K562 (cell line): ENCODE measurements around the gene FKRP. TPM values are rescaled to one million over a fixed set of nuclear protein-coding genes. Genes with fewer than 3 reads are reported as not detected.
A peak's percentile ranks its signal among the peaks of the same experiment; 100 is the strongest.

Source experiments
- CREM ChIP-seq: IDR thresholded peaks from 2 replicates; pipeline ENCODE4 v1.6.1; 2014; ENCODE audit warnings: antibody characterized with exemption, low read depth
- DMBX1 ChIP-seq: fragments of 250-450 bp; sonication (Bioruptor Pico); IDR thresholded peaks from 2 replicates; pipeline ENCODE4 v1.8.0; 2022; ENCODE audit warnings: inconsistent platforms, mild to moderate bottlenecking, moderate library complexity, borderline replicate concordance
- FIP1L1 ChIP-seq: fragments of 200-400 bp; formaldehyde crosslinking; IDR thresholded peaks from 2 replicates; pipeline ENCODE4 v1.6.1; 2018; ENCODE audit warnings: mild to moderate bottlenecking, low read depth, low read length; ENCODE audit not compliant: poor library complexity, severe bottlenecking
- GTF3C2 ChIP-seq: IDR thresholded peaks from 3 replicates; pipeline ENCODE4 v1.6.1; 2011; ENCODE audit warnings: borderline replicate concordance, mild to moderate bottlenecking, moderate library complexity; ENCODE audit not compliant: insufficient read length; ENCODE audit errors: extremely low read depth
- HMGXB4 ChIP-seq: sonication (generic); formaldehyde crosslinking; IDR thresholded peaks from 2 replicates; pipeline ENCODE4 v1.8.1; 2023; ENCODE audit warnings: mild to moderate bottlenecking, missing genetic modification reagents
- JUN ChIP-seq, 2 experiments: sonication (generic) in 1 of 2; formaldehyde crosslinking in 1 of 2; IDR thresholded peaks; 2 replicates each; pipeline versions ENCODE4 v1.6.1 to v1.8.0; 2012 to 2022; ENCODE audit warnings: borderline replicate concordance in 2 of 2, mild to moderate bottlenecking in 2 of 2, improper control_type of control experiment in 1 of 2, low read depth in 1 of 2, low read length in 1 of 2, missing genetic modification reagents in 1 of 2
- MTA2 ChIP-seq: fragments of 450-650 bp; IDR thresholded peaks from 2 replicates; pipeline ENCODE4 v1.6.1; 2016; ENCODE audit warnings: low read depth
- PATZ1 ChIP-seq: fragments of 250-450 bp; sonication (Bioruptor Pico); IDR thresholded peaks from 2 replicates; pipeline ENCODE4 v1.5.0; 2020; ENCODE audit warnings: mild to moderate bottlenecking, borderline replicate concordance
- SMARCC2 ChIP-seq: fragments of 450-650 bp; IDR thresholded peaks from 2 replicates; pipeline ENCODE4 v1.6.1; 2017; ENCODE audit warnings: antibody characterized with exemption, moderate library complexity, mild to moderate bottlenecking, low read depth
- SOX6 ChIP-seq: fragments of 450-650 bp; IDR thresholded peaks from 2 replicates; pipeline ENCODE4 v1.6.1; 2014; ENCODE audit warnings: mild to moderate bottlenecking
- TEAD4 ChIP-seq, 2 experiments: sonication (generic) in 1 of 2; formaldehyde crosslinking in 1 of 2; IDR thresholded peaks; 2 replicates each; pipeline versions ENCODE4 v1.6.1 to v1.8.0; 2012 to 2022; ENCODE audit warnings: borderline replicate concordance in 1 of 2, inconsistent platforms in 1 of 2, low read length in 1 of 2, mild to moderate bottlenecking in 1 of 2, missing genetic modification reagents in 1 of 2
- THRAP3 ChIP-seq: fragments of 450-650 bp; IDR thresholded peaks from 2 replicates; pipeline ENCODE4 v1.6.1; 2016; ENCODE audit warnings: mild to moderate bottlenecking, inconsistent platforms, borderline replicate concordance
- ZNF165 ChIP-seq: fragments of 250-450 bp; sonication (Bioruptor Pico); IDR thresholded peaks from 2 replicates; pipeline ENCODE4 v1.4.0; 2020; ENCODE audit warnings: borderline replicate concordance
- ZNF639 ChIP-seq, 2 experiments: fragments of 200-800 bp in 1 of 2; sonication (Bioruptor generic) in 1 of 2; sonication (generic) in 1 of 2; formaldehyde crosslinking in 1 of 2; IDR thresholded peaks in 1 of 2; conservative IDR thresholded peaks in 1 of 2; 2 replicates each; pipeline versions ENCODE4 v1.5.0 to v1.6.1; 2016 to 2020; ENCODE audit warnings: missing compliant biosample characterization in 1 of 2, missing genetic modification characterization in 1 of 2, missing genetic modification reagents in 1 of 2
- ZNF644 ChIP-seq: fragments of 200-800 bp; sonication (Bioruptor generic); IDR thresholded peaks from 2 replicates; pipeline ENCODE4 v1.6.1; 2016; ENCODE audit warnings: low read depth, missing genetic modification characterization, missing compliant biosample characterization
- ZSCAN32 ChIP-seq: fragments of 450-650 bp; formaldehyde crosslinking; IDR thresholded peaks from 2 replicates; pipeline ENCODE4 v1.4.0; 2020; ENCODE audit warnings: mild to moderate bottlenecking, moderate library complexity
- polyA plus RNA-seq, 8 experiments: library from polyadenylated mRNA; depleted of rRNA in 4 of 8; stranded (reverse) in 5 of 8; unstranded in 3 of 8; fragments of >200 nt; fragmentation: Nextera tagmentation in 2 of 8; fragmentation: Illumina TruSeq in 1 of 8; extraction: Ambion mirVana in 2 of 8; extraction: Trizol in 1 of 8; gene quantifications; 2 replicates each; pipeline versions ENCODE4 v1.2.1 to v1.2.3, GENCODE V29; 2011 to 2014; ENCODE audit warnings: inconsistent platforms in 1 of 8, missing spikeins in 1 of 8
- total RNA-seq, 7 experiments: library from RNA; depleted of rRNA in 6 of 7; stranded (reverse); fragments of >200 nt in 6 of 7; fragmentation: Illumina TruSeq in 2 of 7; extraction: Trizol in 2 of 7; gene quantifications; 2 replicates each; pipeline versions ENCODE4 v1.2.1 to v1.2.3, GENCODE V29; 2011 to 2021; ENCODE audit warnings: low replicate concordance in 1 of 7

Gene FKRP
- total and polyA plus RNA-seq, 9 of the 15 experiments (the other 6 are each of a cell fraction or from before 2014, with no cell fraction given): 0.68 to 16.1 (median 6.5) TPM

- TF ChIP-seq FIP1L1 (no peak), ZNF639 (CRISPR knock-in tag; conservative IDR thresholded peaks at IDR 0.05 in 1 of 2, IDR thresholded peaks at IDR 0.05 in 1 of 2) (peak in 1 of 2 experiments; percentile 51; a peak in 1 of 4 replicates), SMARCC2 (no peak), MTA2 (no peak), CREM (peak; percentile 51; the same call in 1 of the 2 replicates), DMBX1 (CRISPR knock-in tag) (no peak), TEAD4 (IDR thresholded peaks at IDR 0.05; ENCODE audit: low read length) (0 out of 2 replicates have a peak, but pooled peaks have one; percentile 27), TEAD4 (CRISPR knock-in tag; IDR thresholded peaks at IDR 0.05; ENCODE audit: borderline replicate concordance) (no peak), PATZ1 (CRISPR knock-in tag) (no peak), ZSCAN32 (no peak), ZNF165 (CRISPR knock-in tag) (no peak), THRAP3 (no peak), JUN (IDR thresholded peaks at IDR 0.05; ENCODE audit: borderline replicate concordance, low read depth, low read length) (peak; percentile 63; the same call in 1 of the 2 replicates), JUN (CRISPR knock-in tag; IDR thresholded peaks at IDR 0.05; ENCODE audit: borderline replicate concordance) (no peak), GTF3C2 (no peak), SOX6 (no peak), ZNF644 (tag) (no peak), HMGXB4 (no peak)
These were observed 14.8 kb upstream of the FKRP start (continued) for GRCh38 chr19:46731007-46731501.
